Measurements from ENCODE around the gene AQP2.

GRCh38 chr12:49945394-49946080 lies 5.0 kb upstream of the AQP2 start:
- TF ChIP-seq, protein P1, sequence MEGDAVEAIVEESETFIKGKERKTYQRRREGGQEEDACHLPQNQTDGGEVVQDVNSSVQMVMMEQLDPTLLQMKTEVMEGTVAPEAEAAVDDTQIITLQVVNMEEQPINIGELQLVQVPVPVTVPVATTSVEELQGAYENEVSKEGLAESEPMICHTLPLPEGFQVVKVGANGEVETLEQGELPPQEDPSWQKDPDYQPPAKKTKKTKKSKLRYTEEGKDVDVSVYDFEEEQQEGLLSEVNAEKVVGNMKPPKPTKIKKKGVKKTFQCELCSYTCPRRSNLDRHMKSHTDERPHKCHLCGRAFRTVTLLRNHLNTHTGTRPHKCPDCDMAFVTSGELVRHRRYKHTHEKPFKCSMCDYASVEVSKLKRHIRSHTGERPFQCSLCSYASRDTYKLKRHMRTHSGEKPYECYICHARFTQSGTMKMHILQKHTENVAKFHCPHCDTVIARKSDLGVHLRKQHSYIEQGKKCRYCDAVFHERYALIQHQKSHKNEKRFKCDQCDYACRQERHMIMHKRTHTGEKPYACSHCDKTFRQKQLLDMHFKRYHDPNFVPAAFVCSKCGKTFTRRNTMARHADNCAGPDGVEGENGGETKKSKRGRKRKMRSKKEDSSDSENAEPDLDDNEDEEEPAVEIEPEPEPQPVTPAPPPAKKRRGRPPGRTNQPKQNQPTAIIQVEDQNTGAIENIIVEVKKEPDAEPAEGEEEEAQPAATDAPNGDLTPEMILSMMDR (conservative IDR thresholded peaks at IDR 0.05; ENCODE audit: low read length) = peak; percentile 88
- no peak for TF ChIP-seq EZH2phosphoT487 (IDR thresholded peaks at IDR 0.05; ENCODE audit: borderline replicate concordance, low read depth, low read length)
